GM12878 (cell line): ENCODE results near the gene MCC.

ENCODE experiments used
- CBFB ChIP-seq: IDR thresholded peaks from 2 replicates; pipeline ENCODE4 v1.6.1; 2016; ENCODE audit warnings: antibody characterized with exemption, low read depth
- CTCF ChIP-seq, 3 experiments: IDR thresholded peaks in 2 of 3; conservative IDR thresholded peaks in 1 of 3; 2 replicates each; pipeline ENCODE4 v1.5.1; 2011; ENCODE audit warnings: low read depth in 3 of 3, low read length in 3 of 3, mild to moderate bottlenecking in 3 of 3, control low read depth in 2 of 3, moderate library complexity in 2 of 3, inconsistent platforms in 1 of 3, mixed read lengths in 1 of 3; ENCODE audit not compliant: control insufficient read depth in 2 of 3, insufficient read depth in 1 of 3; ENCODE audit errors: extremely low read depth in 1 of 3
- MLLT1 ChIP-seq: fragments of 450-650 bp; IDR thresholded peaks from 2 replicates; pipeline ENCODE4 v1.6.1; 2016; ENCODE audit warnings: mild to moderate bottlenecking
- POLR2A ChIP-seq: IDR thresholded peaks from 2 replicates; pipeline ENCODE4 v1.6.1; 2011; ENCODE audit warnings: low read depth, mild to moderate bottlenecking, low read length
- REST ChIP-seq: IDR thresholded peaks from 2 replicates; pipeline ENCODE4 v1.6.1; 2012; ENCODE audit warnings: mild to moderate bottlenecking, low read depth, low read length
- SP1 ChIP-seq: IDR thresholded peaks from one replicate; pipeline ENCODE4 v1.6.1; 2011; ENCODE audit warnings: low read depth, low read length
- SREBF2 ChIP-seq: IDR thresholded peaks from 2 replicates; pipeline ENCODE4 v1.6.1; 2012; ENCODE audit warnings: mild to moderate bottlenecking, low read length
- ZNF207 ChIP-seq: fragments of 450-650 bp; IDR thresholded peaks from 2 replicates; pipeline ENCODE4 v1.6.1; 2014; ENCODE audit warnings: antibody characterized with exemption, mild to moderate bottlenecking, borderline replicate concordance
- TF ChIP-seq, protein P1 (sequence below): fragments of 450-650 bp; IDR thresholded peaks from 2 replicates; pipeline ENCODE4 v1.6.1; 2014; ENCODE audit warnings: mild to moderate bottlenecking

DNA sequence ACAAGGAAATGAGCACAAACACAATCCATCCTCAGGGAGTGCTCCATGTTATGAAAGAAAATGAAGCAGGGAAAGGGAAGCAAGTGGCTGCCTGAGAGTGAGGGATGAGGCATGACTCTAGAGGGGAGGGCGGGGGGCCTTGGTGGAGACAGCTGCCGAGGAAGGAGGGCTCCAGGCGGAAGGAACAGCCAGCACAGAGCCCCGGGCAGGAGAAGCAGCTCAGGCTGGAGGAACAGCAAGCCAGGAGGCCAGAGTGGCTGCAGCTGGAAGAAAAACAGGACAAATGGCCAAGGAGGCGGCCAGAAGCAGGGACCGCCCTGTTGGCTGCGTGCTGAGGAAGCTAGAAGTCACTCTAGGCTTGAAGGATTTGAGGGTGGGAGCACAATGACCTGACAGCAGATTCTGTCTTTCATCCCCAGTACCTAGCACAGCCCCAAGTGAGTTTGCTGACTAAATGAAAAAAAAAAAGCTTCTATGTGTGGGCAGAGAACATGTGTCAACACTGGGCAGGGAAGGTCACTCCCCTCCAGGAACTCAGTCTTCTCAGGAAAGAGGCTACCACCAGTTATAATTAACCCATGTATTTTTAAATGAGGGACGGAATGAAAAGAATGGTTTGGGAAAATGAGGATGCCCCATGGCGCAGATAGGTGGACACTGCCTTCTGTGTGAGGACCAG is 368.9 kb downstream of the MCC start:
- TF ChIP-seq CTCF (IDR thresholded peaks at IDR 0.05 in 2 of 3, conservative IDR thresholded peaks at IDR 0.05 in 1 of 3; ENCODE audit: control insufficient read depth in 2 of 3, extremely low read depth in 1 of 3, insufficient read depth in 1 of 3, low read depth in 3 of 3, low read length in 3 of 3), result no peak
- no peak for TF ChIP-seq POLR2A
- no peak for TF ChIP-seq SP1
- TF ChIP-seq MLLT1, result no peak
- no peak for TF ChIP-seq SREBF2
- TF ChIP-seq CBFB, result no peak
- TF ChIP-seq REST, result no peak
- TF ChIP-seq, protein P1, sequence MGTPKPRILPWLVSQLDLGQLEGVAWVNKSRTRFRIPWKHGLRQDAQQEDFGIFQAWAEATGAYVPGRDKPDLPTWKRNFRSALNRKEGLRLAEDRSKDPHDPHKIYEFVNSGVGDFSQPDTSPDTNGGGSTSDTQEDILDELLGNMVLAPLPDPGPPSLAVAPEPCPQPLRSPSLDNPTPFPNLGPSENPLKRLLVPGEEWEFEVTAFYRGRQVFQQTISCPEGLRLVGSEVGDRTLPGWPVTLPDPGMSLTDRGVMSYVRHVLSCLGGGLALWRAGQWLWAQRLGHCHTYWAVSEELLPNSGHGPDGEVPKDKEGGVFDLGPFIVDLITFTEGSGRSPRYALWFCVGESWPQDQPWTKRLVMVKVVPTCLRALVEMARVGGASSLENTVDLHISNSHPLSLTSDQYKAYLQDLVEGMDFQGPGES, result no peak
- TF ChIP-seq ZNF207, result no peak
